Urothelium cell line (cell line): ENCODE results near the gene MDM4.

Source experiments
- DNase-seq: peaks from one replicate; pipeline ENCODE4 v3.0.0; 2011; ENCODE audit warnings: low spot score, mixed read lengths
- FAIRE-seq: peaks from 2 replicates; lab custom pipeline; 2011; peaks lifted over from hg19 to GRCh38; lab: Jason Lieb, UNC

Gene MDM4

GRCh38 chr1:204600968-204601367 lies 84.8 kb downstream of the MDM4 start:
- DNase-seq: no peak
- FAIRE-seq: no peak

GRCh38 chr1:204602111-204602579 lies 85.9 kb downstream of the MDM4 start:
- no peak for DNase-seq
- no peak for FAIRE-seq

GRCh38 chr1:204602871-204603542 lies 86.8 kb downstream of the MDM4 start:
- FAIRE-seq (no peak), DNase-seq (no peak)

GRCh38 chr1:204605791-204606190 lies 89.6 kb downstream of the MDM4 start:
- FAIRE-seq (no peak), DNase-seq (no peak)
